Thoracic aorta (tissue), 2 donors: ENCODE results near the gene LSP1. TPM values are rescaled to one million over a fixed set of nuclear protein-coding genes. Genes with fewer than 3 reads are reported as not detected.
A peak's percentile ranks its signal among the peaks of the same experiment; 100 is the strongest.

Experiments used
- ATAC-seq: fragments of 150-250 bp; one replicate; pipeline ENCODE4 v1.8.0; 2017; ENCODE audit warnings: low read depth; ENCODE audit not compliant: insufficient number of reproducible peaks, low FRiP score
- DNase-seq: peaks from one replicate; pipeline ENCODE4 v3.0.0-alpha.2; 2020; ENCODE audit warnings: low spot score
- H3K27ac ChIP-seq, 2 donors: fragments of 200-600 bp; sonication (generic); 1 replicate in 1 of 2; 2 replicates in 1 of 2; pipeline ENCODE4 v1.5.1; 2016; ENCODE audit warnings: mild to moderate bottlenecking in 2 of 2, moderate library complexity in 2 of 2
- H3K27me3 ChIP-seq: fragments of 200-600 bp; sonication (generic); replicated peaks from 2 replicates; pipeline ENCODE4 v1.6.0; 2016; ENCODE audit warnings: mild to moderate bottlenecking; ENCODE audit not compliant: insufficient read depth
- H3K36me3 ChIP-seq: fragments of 200-600 bp; sonication (generic); one replicate; pipeline ENCODE4 v1.5.1; 2016
- H3K4me1 ChIP-seq, 2 donors: fragments of 200-600 bp; sonication (generic); 1 replicate in 1 of 2; 2 replicates in 1 of 2; pipeline versions ENCODE4 v1.5.1 to v1.6.0; 2016; ENCODE audit warnings: low read depth in 2 of 2, mild to moderate bottlenecking in 1 of 2; ENCODE audit not compliant: control insufficient read depth in 1 of 2
- H3K4me3 ChIP-seq: fragments of 200-600 bp; sonication (generic); 2 replicates; pipeline ENCODE4 v1.5.1; 2016; ENCODE audit warnings: mild to moderate bottlenecking
- H3K9me3 ChIP-seq: fragments of 200-600 bp; sonication (generic); 2 replicates; pipeline ENCODE4 v1.5.1; 2016
- total RNA-seq, 2 donors: library from RNA; depleted of rRNA; stranded (reverse); fragments of >200 nt; gene quantifications; one replicate each; pipeline versions ENCODE4 v1.1.0 to v1.2.3, GENCODE V29; 2016
- TF ChIP-seq, protein P1 (sequence below): fragments of 200-600 bp; sonication (generic); IDR thresholded peaks from one replicate; pipeline ENCODE4 v1.5.1; 2019; ENCODE audit warnings: antibody characterized with exemption

The LSP1 gene
- total RNA-seq, 2 donors from 2014 or later: 23.6 to 40.5 TPM

GRCh38 chr11:1917523-1918435 lies 64.9 kb downstream of the LSP1 start:
- no peaks in the 10 kb centered on the region for H3K27me3 ChIP-seq
- DNase-seq: no peak
- no peaks in the 10 kb centered on the region for H3K36me3 ChIP-seq
- no peaks in the 10 kb centered on the region for H3K9me3 ChIP-seq
- H3K27ac ChIP-seq: no peak overlapping the region
- no peaks in the 10 kb centered on the region for H3K4me1 ChIP-seq
- TF ChIP-seq, protein P1, sequence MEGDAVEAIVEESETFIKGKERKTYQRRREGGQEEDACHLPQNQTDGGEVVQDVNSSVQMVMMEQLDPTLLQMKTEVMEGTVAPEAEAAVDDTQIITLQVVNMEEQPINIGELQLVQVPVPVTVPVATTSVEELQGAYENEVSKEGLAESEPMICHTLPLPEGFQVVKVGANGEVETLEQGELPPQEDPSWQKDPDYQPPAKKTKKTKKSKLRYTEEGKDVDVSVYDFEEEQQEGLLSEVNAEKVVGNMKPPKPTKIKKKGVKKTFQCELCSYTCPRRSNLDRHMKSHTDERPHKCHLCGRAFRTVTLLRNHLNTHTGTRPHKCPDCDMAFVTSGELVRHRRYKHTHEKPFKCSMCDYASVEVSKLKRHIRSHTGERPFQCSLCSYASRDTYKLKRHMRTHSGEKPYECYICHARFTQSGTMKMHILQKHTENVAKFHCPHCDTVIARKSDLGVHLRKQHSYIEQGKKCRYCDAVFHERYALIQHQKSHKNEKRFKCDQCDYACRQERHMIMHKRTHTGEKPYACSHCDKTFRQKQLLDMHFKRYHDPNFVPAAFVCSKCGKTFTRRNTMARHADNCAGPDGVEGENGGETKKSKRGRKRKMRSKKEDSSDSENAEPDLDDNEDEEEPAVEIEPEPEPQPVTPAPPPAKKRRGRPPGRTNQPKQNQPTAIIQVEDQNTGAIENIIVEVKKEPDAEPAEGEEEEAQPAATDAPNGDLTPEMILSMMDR: peak; percentile 46
- H3K4me3 ChIP-seq: no peak overlapping the region
- no peak for ATAC-seq

GRCh38 chr11:1918436-1919315 lies 65.8 kb downstream of the LSP1 start:
- Histone ChIP-seq H3K27ac (no peak overlapping the region), H3K27me3 (no peaks in the 10 kb centered on the region), H3K36me3 (no peaks in the 10 kb centered on the region), H3K9me3 (no peaks in the 10 kb centered on the region), H3K4me3 (no peak overlapping the region), H3K4me1 (no peaks in the 10 kb centered on the region)
- TF ChIP-seq, protein P1: no peak
- ATAC-seq: no peak
- DNase-seq: no peak

GRCh38 chr11:1919391-1920127 lies 66.7 kb downstream of the LSP1 start, which contains the start of gene TNNT3:
Gene TNNT3 (plus strand): TSS chr11:1919703. CDS start chr11:1922875, 3,172 bp downstream.
- no peak within 1 kb of the TSS for H3K27ac ChIP-seq
- H3K9me3 ChIP-seq: no peaks in the 10 kb centered on the region
- no peak for DNase-seq
- TF ChIP-seq, protein P1: no peak
- H3K4me1 ChIP-seq: no peaks in the 10 kb centered on the region
- no peak within 1 kb of the TSS for H3K4me3 ChIP-seq
- no peaks in the 10 kb centered on the region for H3K27me3 ChIP-seq
- H3K36me3 ChIP-seq: no peaks in the 10 kb centered on the region
- ATAC-seq: no peak

DNA sequence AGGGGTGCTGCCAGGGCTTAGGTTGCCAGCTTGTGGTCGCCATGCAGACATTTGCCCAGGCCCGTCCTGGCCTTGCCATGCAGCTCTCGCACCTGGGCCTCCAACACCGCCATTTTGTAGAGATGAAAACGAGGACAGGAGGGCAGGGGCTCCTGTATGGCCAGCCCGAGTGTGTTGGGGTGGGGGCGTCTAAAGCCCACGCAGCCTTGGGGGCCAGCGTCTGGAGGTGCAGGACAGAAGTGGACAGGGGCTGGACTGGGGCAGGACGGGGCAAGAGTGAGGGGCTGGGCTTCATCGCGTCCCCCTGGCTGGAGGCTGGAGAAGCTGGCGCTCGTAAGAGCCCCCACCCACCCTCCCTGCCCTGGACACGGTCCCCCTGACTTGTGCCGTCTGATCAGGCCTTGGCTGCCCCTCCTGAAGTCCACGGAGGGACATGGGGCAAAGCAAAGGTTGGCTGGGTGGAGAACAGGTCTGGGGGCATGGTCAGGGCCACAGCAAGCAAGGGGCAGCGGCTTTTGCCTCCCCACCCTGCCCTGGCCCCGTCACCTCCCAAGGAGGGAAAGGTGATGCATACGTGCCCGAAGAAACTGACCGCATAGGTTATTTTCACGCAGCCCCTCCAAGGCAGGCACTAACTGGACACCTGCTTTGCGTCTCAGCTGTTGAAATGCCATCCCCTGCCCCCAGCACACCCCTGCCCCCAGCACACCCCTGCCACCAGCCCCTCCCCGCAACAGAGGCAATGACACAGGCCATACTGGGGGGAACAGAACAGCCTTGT lies 67.4 kb downstream of the LSP1 start:
- no peaks in the 10 kb centered on the region for H3K4me1 ChIP-seq
- no peak overlapping the region for H3K27ac ChIP-seq
- no peaks in the 10 kb centered on the region for H3K9me3 ChIP-seq
- DNase-seq: no peak
- no peaks in the 10 kb centered on the region for H3K27me3 ChIP-seq
- H3K4me3 ChIP-seq: no peak overlapping the region
- no peak for ATAC-seq
- no peaks in the 10 kb centered on the region for H3K36me3 ChIP-seq
- TF ChIP-seq, protein P1: no peak
